CD4-positive, alpha-beta T cell treated with Interleukin-10 for 1 hour (primary cell): ENCODE data around the gene KRT6A.
"Not testable (repeated sequence)": the region's sequence is repeated elsewhere in the genome, so short reads cannot be mapped to it uniquely, and the experiment has no call there.

Source experiments
- DNase-seq: peaks from one replicate; pipeline ENCODE4 v3.0.0-alpha.2; 2020

KRT6A gene

DNA sequence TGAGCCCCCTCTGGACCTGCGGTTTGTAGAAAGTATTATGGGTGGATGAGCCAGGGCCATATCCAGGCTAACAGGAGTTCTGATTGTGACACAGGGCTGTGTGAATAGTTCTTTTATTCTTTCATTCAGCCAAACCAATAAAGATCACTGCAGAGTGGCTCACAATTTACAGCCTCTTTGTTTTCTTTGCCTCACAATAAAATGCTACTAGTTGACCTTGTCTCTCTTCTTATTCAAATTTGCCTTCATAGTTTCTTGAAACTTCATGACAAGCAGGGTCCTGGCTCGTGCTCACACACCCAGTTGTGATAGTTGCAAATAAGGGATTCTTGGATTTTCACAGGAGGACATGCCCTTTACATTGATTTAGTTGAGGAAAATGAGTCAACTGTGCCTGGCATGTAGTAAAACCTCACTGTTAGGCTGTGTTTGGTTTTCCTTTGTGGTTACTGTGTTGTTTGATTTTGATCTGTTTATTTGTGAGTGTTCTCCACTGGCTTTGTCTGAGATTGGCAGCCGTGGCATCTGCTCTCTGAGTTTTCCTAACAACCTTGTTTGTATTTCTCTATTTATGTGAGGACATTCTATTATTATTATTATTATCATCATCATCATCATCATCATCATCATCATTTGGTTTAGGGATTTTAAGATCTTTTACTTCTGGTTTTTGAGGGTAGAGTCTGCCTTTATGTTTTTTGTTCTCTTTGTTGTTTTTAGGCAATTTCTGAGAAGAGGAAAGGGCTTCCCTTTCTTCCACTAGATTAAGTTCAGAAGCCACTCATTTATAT, 38.5 kb downstream of the KRT6A start:
- DNase-seq, result no peak

DNA sequence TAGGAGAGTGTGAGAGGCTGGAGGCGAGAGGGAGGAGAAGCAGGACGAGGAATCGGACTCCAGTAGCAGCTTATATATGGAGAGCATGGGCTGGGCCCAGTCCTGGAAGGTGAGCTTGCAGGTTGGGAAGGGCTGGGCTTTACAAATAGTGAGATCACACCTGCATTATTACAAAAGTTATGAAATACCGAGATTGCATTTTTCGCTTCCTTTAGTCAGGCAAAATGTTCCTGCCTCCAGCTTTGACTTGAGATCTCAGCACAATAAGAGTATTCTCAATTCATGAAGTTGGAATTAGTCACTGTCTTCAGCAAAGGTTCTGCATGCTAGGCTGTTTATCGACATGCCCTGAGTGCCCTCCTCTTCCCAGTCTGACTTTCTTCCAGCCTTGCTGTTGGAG, 41.0 kb downstream of the KRT6A start, which contains the start of gene KRT6B:
Gene KRT6B, minus strand, starts transcription at position 46 of the 400 bp plus-strand sequence. CDS start 68 bp downstream, outside the sequence.
- DNase-seq, result no peak

DNA sequence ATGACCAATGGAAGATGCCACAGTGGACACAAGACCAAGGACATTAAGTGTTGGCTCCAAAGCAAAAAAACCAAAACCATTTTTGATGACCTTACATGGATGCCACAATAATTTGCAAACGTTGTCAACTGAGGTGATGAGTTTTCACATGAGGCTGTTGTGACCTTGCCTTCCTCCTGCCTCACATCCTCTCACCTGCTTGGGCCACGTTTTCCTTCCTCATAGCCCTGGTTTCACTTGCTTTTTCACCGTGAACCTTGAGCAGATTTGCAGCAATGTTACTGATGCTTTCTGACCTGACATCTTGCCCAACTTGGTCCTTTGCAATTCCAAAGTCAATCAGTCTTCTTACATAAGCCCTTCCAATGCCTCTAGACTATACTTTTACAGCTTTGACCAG, 44.8 kb downstream of the KRT6A start:
- DNase-seq, result no peak

DNA sequence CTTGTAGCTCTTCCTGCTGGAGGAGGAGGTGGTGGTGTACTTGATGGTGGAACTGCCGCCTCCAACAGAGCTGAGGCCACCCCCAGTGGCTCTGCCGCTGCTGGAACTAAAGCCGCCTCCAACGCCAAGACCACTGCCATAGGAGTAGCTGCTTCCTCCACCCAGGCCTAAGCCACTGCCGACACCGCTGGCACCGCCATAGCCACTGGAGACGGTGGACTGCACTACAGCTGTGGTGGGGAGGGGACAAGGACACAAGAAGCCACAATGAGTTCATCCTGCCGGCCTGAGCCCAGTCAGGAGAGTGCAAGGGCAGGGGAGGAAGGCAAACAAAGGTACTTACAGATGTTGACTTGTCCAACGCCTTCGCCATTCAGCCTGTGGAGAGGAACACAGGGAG, 45.9 kb downstream of the KRT6A start:
- DNase-seq, result not testable (repeated sequence)

DNA sequence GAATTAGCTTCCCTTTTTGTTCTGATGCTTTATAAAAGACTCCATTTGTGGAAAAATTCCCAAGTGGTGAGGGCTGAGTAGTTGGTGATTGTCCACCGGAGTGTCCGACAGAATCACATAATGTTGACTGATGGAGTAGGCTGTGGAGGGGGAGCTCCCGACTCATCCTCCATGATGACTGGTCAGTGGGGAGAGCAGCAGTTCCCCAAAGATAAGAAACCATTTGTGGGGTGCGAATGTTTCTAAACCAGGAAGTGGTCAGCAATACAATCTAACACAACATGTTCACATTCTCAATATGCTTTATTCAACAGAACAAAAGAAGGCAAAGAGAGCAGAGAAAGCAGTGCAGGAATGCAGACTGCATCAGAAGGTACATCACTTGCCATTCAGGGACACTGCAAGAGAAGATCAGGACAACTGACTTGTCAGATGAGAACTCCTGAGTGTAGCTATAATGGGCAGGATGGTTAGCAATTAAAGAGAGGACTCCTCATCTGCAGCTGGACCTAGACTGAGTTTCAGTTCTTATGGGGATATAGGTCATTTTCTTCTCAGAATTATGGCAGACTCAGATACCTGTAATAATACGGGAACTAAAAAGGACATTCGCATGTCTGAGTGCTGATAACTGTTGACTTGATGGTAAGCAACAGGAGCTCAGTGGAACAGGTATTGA, 46.6 kb downstream of the KRT6A start:
- DNase-seq, result no peak

DNA sequence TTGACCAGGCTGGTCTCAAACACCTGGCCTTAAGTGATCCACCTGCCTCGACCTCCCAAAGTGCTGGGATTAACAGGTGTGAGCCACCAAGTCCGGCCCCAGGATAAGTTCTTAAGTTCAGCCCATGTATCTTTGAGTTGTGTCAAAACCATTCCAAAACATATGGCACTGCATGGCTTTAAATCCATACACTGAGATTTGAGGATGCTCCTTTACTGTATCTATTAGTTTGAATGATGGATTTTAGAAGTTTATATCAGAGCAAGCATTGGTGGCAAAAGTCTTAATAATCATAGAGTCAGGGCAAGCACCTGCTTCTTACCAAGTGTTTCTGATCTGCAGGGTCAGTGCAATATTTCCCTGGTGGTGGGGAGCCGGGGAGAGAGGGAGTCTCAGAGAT, 47.2 kb downstream of the KRT6A start:
- DNase-seq, result no peak

DNA sequence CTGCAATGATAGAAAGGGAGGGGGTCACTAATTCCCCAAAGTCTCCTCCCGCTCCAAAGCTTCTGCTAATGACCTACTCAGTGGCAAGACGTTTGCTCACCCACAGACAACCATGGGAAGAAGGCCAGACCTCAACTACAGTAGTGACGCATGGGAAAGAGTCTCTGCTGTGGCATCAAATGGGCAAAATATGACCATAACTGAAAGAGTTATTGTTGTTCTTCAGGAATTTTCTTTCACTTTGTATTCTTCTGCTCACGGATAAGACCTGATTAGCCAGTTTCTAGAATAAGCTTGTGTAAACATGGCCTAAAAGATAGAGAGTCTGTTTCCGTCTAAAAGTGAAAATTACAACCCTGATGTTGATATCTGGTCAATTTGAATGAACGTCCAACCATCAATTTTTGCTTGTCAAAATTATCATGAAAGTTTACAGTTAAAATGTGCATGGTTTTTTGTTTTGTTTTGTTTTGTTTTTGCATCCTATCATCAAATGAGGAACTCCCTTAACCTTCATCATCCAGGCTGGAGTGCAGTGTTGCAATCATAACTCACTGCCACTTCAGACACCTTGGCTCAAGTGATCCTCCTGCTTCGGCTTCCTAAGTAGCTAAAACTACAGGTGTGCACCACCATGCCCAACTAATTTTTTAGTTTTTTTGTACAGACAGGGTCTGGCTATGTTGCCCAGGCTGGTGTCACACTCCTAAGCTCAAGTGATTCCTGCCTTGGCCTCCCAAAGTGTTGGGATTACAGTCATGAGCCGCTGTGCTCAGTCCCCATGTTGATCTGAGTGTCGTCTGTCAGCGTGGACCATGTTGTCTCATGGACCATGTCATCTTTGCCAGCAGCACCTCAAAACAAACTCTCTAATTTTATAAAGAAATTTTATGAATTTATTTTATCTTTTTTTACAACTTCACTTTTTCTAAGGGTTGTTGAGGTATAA, 48.1 kb downstream of the KRT6A start:
- no peak for DNase-seq

DNA sequence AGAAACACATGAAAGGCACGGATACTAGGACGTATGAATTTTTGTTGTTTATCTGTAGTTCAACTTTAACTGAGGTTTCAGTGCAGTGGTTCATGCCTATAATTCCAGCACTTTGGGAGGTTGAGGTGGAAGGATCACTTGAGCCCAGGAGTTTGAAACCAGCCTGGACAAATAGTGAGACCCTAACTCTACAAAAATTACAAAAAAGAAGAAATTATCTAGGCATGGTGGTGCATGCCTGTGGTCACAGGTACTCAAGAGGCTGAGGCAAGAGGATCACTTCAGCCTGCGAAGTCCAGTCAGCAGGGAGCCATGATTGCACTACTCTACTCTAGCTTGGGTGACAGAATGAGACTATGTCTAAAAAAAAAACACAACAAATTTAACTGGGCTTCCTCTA, 49.1 kb downstream of the KRT6A start:
- no peak for DNase-seq

DNA sequence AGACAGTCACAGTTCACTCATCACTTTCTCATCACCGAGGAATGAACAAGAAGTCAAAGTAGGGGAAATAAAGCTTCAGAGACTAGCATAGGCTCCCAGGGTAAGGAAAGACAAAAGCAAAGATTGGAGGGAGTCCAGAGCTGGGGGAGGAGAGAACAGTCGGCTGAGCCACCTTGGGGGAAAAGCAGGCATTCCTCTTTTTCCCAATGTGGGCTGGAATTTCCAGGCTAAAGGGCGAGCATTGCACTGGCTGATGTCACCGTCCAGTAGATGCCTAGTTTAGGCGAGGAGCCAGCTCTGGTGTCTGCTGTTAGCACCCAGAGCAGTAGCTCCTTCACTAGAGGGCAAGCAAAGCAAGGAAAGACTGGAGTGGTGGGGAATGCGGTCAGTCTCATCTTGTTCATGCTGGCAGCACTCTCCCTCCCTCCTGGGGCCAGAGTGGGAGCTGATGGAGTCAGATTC, 50.4 kb downstream of the KRT6A start:
- DNase-seq, result no peak

DNA sequence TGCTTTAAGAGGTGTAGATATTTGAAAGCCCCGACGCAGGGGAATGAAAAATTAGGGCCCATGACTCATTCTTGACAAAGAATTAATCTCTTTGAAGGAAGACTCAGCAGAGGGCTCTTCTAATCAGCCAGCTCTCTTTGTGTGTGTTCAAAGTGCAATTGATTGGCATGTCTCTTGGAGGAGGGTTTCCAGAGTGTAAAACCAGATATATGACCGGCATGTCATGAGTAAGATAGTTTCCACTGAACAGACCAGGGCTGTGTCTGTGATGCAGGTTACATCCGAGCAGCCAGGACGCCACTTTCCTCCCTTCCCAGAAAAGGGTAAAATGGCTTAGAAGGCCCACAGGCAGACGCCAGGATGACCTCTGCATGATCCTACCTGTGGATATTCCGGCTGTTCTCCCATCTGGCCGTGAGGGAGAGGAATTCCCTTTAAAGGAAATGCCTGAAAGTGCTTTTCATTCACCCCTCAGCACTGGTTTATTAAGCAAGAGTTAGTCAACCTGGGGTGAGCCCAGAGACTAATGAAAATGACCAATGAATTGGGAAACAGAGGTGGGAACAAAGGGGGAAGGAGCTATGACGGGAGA, 51.6 kb downstream of the KRT6A start:
- no peak for DNase-seq

DNA sequence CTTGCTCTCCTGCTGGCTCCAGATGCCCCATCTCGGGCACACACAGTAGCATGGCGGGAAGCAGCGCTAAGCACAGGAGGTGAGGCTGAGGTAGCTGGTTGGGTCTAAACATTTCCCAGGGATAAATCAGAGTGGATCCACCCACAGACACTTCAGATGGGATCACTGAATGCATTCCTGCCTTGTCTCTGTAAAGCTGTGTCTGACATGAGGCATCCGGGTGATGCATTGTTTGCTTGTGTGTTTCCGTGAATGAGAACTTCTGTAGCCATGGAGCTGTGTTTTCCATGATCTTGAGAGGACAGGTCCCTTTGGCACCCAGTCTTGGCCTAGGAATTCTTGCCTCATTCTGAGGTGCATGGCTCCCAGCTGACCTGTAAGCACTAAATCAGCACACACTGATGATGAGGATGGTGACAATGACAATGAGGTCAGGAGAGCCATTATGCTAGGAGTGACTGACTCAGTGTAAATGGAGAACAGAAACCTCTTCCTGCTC, 52.2 kb downstream of the KRT6A start:
- DNase-seq, result no peak

DNA sequence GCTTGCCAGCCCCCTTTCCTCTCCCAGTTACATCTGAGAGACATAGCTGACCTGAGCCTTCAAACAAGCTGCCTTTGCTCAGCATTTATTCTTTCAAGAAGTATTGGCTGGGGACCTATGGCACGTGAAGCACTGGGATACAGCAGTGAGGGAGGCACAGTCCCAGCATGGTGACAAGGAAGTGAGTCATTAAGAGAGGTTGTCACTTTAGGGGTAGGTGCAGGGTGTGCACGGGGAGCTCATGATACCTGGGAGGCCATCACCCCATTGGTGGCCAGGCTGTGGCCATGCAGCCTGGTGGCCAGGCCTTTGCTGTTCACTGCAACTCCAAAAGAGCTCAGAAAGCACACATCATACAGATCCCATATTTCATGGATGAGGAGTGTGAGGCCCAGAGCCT, 53.2 kb downstream of the KRT6A start:
- no peak for DNase-seq

DNA sequence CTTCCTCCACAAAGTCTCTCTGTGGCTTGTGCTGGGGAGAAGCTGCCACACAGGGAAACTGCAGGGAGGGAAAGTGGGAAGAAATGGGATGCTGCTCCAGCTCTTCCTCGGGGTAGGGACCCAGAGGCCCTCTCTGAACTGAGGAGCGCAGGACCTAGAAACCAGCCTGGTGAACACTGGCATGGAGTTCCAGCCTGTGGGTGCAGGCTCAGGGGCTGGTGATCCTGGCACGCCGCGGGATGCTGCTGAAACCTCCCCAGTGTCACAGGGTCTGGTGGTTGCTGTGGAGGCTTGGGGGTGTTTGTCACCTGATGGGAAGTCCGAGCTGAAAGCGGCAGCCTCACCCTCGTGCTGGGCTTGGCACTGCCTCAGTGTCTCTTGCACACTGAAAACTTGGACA, 53.6 kb downstream of the KRT6A start:
- DNase-seq, result no peak

DNA sequence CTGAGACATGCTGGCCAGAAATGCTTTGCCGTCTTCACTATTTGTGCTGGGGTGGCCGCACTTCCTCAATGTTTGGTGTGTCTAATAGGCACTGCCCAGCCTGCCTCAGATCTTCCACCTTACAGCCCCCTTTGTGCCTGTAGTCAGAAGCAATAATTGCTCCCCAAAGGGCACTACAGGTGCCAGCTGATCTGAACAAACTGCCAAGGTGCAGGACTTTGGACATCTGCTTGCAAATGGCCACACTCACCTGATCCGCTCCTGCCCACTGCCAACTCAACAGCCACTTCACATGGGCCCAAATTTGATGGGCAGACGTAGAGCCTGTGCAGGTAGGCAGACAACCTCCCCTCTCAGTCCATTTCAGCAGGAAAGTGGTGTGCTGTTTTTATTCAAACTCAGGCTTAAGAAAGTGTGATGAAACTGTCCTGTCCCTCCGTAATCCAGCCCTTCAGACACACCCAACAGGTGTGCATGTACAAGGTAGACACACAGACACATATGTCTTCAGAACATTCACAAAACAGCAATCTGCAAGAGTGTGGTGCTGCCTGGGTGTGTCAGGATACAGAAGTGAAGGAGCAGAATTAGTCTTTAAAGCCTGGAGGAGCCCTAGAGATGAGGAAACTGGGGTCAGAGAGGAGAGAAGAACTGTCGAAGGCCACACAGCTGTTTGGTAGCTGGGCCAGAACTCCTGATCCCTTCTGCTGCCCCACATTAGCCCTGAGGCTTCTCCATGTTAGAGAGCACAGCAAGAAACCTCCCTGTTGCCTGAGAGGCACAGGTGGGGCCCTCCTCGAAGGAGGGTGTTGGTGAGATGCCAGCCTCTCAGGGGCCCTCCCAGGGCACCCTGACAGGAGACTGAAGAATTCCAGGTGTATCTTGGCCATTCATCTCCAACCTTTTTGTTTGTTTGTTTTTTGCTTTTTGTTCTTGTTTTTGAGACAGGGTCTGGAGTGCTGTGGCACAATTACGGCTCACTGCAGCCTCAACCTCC, 54.5 kb downstream of the KRT6A start:
- no peak for DNase-seq

DNA sequence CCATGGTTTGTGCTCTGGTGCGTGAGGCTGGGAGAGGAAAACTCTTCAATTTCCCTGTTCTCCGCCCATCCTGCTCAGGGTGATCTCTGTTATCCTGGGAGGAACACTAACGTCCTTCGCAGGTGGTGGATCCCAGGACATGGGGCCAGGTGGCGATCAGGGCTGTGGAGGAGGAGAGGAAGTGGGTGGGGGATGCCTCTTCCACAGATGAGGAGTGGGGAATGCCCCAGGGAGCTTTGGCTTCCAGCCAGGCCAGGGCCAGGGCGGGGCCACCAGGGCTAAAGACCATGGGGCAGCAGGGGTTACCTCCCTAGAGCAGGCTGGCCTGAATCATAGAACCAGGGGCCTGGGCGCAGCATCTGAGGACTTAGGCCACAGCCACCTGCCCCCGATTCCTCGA, 55.5 kb downstream of the KRT6A start:
- no peak for DNase-seq
